IgD-negative memory B cell (primary cell): ENCODE results near the gene TSPOAP1. TPM values are rescaled to one million over a fixed set of nuclear protein-coding genes. Genes with fewer than 3 reads are reported as not detected.

ENCODE experiments used
- H3K27ac Mint-ChIP-seq, 3 donors: one replicate each; pipeline ENCODE4 v1.8.0; 2020 to 2022; ENCODE audit warnings: mild to moderate bottlenecking in 3 of 3, mixed read lengths in 3 of 3, moderate library complexity in 1 of 3
- H3K27me3 Mint-ChIP-seq: one replicate; pipeline ENCODE4 v1.8.0; 2021; ENCODE audit warnings: mixed read lengths
- H3K36me3 Mint-ChIP-seq: one replicate; pipeline ENCODE4 v1.8.0; 2020; ENCODE audit warnings: mild to moderate bottlenecking, mixed read lengths
- H3K4me1 Mint-ChIP-seq, 3 donors: one replicate each; pipeline ENCODE4 v1.8.0; 2020 to 2022; ENCODE audit warnings: mixed read lengths in 3 of 3, mild to moderate bottlenecking in 1 of 3
- H3K4me3 Mint-ChIP-seq, 4 donors: one replicate each; pipeline ENCODE4 v1.8.0; 2020 to 2022; ENCODE audit warnings: mild to moderate bottlenecking in 4 of 4, mixed read lengths in 4 of 4, moderate library complexity in 3 of 4
- H3K9me3 Mint-ChIP-seq, 3 donors: one replicate each; pipeline ENCODE4 v1.8.0; 2020 to 2021; ENCODE audit warnings: mixed read lengths in 3 of 3, mild to moderate bottlenecking in 1 of 3
- polyA plus RNA-seq: library from polyadenylated mRNA; unstranded; fragments of 300-500 nt; fragmentation: Illumina TruSeq; gene quantifications from one replicate; pipeline ENCODE4 v1.2.3, GENCODE V29; 2021

Gene TSPOAP1
- polyA plus RNA-seq, 1 donor from 2014 or later: 1.3 TPM

DNA sequence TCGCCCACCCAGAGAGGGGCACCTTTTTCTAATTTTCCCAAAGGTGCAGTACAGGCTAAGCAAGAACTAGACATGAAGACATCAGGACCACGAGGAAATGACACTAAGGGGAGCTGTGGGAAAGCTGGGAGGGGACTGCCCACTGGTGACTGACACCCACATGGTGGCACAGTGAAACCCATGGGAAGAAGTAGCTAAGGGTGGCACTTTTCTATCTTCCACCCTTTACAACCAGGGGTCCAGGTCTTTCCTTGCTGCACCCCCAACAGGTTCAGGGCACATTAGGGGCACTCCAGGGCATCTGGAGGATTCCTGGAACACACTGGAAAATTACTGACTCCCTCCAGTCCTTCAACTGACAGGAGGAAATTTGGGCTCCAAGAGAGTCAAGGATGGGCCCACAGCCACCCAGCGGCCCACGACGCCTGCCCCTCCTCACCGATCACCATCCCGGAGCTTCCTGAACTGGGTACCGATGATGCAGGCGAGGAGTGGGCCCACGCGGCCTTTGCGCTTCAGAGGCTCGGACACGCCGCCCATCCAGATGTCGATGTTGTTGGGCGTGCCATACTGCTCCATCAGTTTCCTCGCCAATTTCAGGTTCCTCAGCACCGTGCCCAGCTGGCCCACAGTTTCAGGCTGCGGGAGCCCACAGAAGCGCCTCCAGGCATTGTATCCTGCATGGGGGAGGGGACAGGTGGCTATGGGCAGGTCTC, 57.2 kb downstream of the TSPOAP1 start:
- Mint-ChIP-seq H3K36me3 (peaks cover 2% of the 10 kb centered on the region), H3K4me1 (peaks cover 0 to 4% (median 0%) of the 10 kb centered on the region in 3 donors), H3K27me3 (peaks cover 13% of the 10 kb centered on the region)

DNA sequence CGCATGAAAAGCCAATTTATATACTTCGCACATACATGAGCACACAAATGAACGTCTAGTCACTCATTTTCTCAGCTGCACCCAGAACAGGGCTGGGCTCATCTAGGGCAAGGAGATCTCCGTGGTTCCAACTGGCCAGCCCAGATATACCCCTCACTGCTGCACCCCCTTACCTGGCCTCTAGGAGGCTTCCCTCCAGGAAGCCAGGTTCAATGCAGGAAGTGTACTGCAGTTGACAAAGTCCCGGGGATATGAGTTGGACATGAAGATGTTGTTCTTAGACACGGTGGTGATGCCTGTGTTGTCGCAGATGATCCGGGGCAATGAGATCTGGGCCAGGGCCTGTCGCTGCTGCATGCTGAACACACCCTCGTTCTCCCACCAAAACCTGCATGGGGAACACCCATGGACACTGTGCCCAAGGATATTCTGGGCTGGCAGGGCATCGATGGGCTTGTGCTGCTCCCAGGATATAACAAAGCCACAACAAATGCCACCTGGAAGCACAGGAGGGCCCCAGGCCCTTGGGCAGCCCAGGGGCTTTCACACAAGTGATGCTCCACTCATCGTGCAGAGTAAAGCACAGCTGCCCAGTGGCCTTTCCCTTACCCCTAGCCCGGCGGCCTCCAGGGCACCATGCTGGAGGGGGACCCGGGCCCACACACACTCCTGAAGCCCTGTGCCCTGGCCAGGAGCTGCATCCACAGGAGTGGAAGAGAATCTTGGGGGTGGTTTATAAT, 57.9 kb downstream of the TSPOAP1 start:
- Mint-ChIP-seq H3K4me1 (peaks cover 0 to 4% (median 0%) of the 10 kb centered on the region in 3 donors), H3K27me3 (peaks cover 18% of the 10 kb centered on the region), H3K27ac (peak overlapping the region in 1 of 3 donors; percentile 25), H3K9me3 (no peaks in the 10 kb centered on the region), H3K36me3 (peaks cover 2% of the 10 kb centered on the region), H3K4me3 (no peak overlapping the region)

More for the DNA sequence above, 57.2 kb downstream of the TSPOAP1 start:
- Mint-ChIP-seq H3K4me3 (no peak overlapping the region), H3K27ac (no peak overlapping the region), H3K9me3 (no peaks in the 10 kb centered on the region)

DNA sequence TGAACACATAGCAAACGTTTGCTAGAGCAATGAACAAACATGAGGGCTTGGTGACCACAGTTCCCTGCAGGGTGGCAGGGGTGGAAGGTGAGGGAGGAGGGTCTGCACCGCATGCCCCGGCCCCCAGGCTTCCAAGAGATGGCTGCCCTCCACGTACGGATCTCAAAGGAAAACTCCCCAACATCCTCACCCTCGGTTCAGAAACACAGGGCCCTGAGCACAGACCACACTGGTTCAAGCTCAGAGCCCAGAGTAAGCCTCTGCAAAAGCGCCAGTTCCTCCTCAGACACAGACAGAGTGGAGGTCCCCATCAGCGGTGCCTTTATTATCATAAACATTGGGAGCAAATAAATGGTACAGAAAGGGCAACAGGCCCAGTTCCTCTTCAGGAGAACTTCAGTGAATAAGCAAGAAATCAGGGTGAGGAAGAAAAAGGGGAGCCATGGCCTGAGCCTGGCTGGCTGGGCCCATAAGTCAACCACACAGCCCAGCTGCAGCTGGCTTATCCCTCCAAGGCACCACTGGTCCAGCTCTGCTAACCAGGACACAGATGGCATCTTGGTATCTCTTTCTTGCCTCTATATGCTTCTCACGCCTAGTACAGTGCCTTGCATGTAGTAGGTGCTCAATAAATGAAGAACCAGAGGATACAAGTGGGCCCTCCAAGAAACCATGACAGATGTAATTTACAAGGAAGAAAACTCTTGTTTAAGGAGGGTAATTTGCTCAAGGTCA, 58.9 kb downstream of the TSPOAP1 start:
- H3K4me1 Mint-ChIP-seq: peaks cover 0 to 4% (median 0%) of the 10 kb centered on the region in 3 donors
- H3K9me3 Mint-ChIP-seq: no peaks in the 10 kb centered on the region
- peaks cover 24% of the 10 kb centered on the region for H3K27me3 Mint-ChIP-seq
- peak overlapping the region in 2 of 3 donors; percentile 25 to 71 for H3K27ac Mint-ChIP-seq
- H3K4me3 Mint-ChIP-seq: no peak overlapping the region
- peaks cover 2% of the 10 kb centered on the region for H3K36me3 Mint-ChIP-seq

DNA sequence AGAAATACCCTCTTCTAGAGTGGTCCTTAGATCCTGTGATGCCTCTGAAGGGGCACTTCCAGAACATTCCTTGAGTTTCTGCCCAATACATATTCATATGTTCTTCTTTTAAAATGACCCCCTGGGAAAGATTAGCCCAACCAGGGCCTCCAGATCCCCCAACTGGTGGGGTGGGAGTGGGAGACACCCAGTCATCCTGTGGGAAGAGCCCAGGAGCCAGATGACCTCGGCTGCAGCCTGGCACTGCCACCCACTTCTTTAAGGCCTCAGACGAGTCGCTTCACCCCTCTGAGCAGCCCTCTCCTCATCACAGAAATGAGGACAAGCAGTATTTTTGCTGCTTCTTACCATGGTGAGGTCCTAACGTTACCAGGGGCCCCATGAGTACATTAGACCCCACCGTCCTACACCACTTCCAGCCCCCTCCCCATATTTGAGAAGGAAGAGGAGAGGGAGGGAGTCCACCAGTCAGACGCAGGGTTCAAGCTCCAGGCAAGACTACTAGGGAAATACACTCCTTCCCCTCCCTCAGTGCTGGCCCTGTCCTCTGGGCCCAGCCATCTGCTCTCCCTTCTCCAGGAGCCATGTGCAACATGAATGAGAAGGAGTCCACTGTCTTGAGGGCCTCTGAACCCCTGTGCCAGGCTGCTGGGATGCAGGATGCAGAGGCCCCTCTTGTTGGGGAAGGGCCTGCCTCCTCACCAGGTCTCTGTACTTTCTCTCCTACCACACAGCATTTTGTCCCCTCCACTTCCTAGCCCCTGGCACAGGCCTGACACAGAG, 59.6 kb downstream of the TSPOAP1 start:
- Mint-ChIP-seq H3K9me3 (peaks cover 0 to 2% (median 0%) of the 10 kb centered on the region in 3 donors), H3K36me3 (peaks cover 2% of the 10 kb centered on the region), H3K27ac (no peak overlapping the region), H3K4me3 (no peak overlapping the region), H3K27me3 (peaks cover 26% of the 10 kb centered on the region), H3K4me1 (peaks cover 0 to 4% (median 0%) of the 10 kb centered on the region in 3 donors)

DNA sequence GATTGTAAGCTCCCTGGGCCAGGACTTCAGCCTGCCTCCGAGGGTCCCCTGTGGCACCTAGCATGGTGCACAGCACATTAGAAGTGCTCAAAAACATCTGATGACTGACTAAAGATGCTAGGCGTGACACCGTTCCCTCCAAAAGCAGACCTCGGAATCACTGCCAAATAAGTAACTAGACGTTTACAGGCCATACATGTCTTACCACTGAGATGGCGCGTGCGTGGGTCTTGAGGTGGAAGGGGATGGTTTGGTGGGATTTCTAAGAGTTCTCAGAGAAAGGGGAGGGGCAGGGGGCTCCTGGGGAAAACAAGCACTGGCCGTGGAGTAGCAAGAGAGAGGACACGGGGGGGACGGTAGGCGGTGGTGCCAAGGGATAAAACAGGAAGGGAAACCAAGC, 60.3 kb downstream of the TSPOAP1 start:
- Mint-ChIP-seq H3K27ac (no peak overlapping the region), H3K27me3 (peaks cover 25% of the 10 kb centered on the region), H3K36me3 (peaks cover 2% of the 10 kb centered on the region), H3K9me3 (peaks cover 0 to 2% (median 0%) of the 10 kb centered on the region in 3 donors), H3K4me1 (peaks cover 0 to 2% (median 0%) of the 10 kb centered on the region in 3 donors), H3K4me3 (peak overlapping the region in 1 of 4 donors; percentile 73)

DNA sequence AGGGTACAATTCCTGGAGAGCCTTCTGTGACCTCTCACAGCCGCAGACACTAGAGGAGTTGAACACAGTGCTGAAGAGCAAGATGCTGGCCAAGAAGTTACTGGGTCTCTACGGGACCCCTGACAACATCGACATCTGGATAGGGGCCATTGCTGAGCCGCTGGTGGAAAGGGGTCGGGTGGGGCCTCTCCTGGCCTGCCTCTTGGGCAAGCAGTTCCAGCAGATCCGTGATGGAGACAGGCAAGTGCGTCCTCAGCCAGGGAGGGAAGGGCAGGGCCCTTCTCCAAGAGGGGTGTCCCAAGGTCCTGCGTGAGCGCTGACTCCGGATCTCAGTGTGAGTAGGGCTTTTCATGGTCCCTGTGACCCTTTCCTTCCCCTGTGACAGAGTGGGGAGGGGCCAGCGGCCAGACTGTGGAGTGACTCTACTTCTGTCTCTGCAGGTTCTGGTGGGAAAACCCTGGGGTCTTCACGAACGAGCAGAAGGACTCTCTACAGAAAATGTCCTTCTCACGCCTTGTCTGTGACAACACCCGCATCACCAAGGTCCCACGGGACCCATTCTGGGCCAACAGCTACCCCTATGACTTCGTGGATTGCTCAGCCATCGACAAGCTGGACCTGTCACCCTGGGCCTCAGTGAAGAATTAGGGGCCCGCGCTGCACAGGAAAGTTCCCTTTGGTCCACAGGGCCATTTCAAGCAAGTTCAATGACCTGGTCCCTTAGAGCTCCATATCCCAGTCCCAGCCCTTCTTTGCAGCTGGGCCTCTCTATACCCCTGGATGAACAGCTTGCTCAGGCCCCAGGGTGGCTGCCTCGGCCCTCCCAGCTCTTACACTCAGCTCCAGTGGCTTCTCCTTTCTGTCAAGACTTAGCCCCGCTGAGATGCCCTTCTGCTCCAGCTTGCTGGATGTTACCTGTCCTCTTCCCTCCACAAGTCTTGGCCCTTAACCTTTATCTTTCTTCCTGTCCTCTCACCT, 61.0 kb downstream of the TSPOAP1 start:
- H3K27me3 Mint-ChIP-seq: peaks cover 30% of the 10 kb centered on the region
- peaks cover 0 to 2% (median 0%) of the 10 kb centered on the region in 3 donors for H3K9me3 Mint-ChIP-seq
- H3K4me1 Mint-ChIP-seq: peaks cover 0 to 2% (median 0%) of the 10 kb centered on the region in 3 donors
- H3K4me3 Mint-ChIP-seq: peak overlapping the region in 1 of 4 donors; percentile 73
- H3K27ac Mint-ChIP-seq: no peak overlapping the region
- H3K36me3 Mint-ChIP-seq: peaks cover 2% of the 10 kb centered on the region

DNA sequence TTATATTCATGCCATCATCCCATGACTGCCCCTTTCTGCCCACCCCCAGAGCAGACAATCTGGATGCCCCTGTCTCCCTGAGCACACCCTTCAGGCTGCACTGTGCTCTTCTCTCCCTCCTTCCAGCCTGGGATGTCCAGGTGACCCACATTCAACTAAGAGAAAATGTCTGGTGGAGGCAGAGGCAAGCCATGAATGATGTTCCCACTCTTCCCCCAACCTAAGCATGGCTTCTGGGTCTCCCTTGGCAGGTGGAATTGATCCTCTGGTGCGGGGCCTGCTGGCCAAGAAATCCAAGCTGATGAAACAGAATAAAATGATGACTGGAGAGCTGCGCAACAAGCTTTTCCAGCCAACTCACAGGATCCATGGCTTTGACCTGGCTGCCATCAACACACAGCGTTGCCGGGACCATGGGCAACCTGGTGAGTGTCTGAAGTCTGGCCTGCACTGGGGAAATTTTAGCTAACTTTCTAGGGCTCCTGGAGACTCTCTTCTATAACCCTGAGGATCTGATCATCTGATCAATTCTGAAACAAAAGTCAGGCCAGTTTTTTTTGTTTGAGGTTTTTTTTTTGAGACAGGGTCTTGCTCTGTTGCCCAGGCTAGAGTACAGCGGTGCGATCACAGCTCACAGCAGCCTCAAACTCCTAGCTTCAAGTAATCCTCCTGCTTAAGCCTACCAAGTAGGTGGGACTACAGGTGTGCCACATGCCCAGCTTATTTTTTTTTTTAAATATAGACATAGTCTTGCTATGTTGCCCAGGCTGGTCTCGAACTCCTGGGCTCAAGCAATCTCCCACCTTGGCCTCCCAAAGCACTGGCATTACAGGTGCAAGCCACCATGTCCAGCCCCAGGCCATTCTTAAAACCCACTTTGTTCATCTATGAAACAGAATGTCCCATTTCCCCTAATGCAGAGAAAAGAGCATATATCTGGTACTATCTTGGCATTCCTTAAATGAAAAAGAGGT, 62.4 kb downstream of the TSPOAP1 start:
- Mint-ChIP-seq H3K27me3 (peaks cover 39% of the 10 kb centered on the region), H3K4me1 (no peaks in the 10 kb centered on the region), H3K36me3 (no peaks in the 10 kb centered on the region), H3K27ac (no peak overlapping the region), H3K9me3 (peaks cover 0 to 2% (median 0%) of the 10 kb centered on the region in 3 donors), H3K4me3 (no peak overlapping the region)

DNA sequence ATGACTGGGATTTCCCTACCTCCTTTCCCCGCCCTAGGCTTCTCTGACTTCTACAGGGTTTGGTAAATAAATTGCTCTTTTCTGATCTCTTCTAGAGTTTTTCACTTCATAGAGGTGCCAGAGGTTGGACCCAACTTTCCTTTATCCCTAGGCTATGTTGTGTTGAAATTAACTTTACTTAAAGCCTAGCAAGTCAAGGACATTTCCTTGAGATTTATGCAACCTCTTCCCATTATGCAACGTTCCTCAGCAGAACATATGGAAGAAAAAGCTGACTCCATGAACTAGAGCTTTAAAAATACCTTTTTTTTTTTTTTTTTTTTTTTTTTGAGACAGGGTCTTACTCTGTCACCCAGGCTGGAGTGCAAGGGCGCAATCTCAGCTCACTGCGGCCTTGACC, 63.3 kb downstream of the TSPOAP1 start:
- no peak overlapping the region for H3K27ac Mint-ChIP-seq
- H3K36me3 Mint-ChIP-seq: no peaks in the 10 kb centered on the region
- H3K9me3 Mint-ChIP-seq: peaks cover 0 to 2% (median 0%) of the 10 kb centered on the region in 3 donors
- no peaks in the 10 kb centered on the region for H3K4me1 Mint-ChIP-seq
- no peak overlapping the region for H3K4me3 Mint-ChIP-seq
- H3K27me3 Mint-ChIP-seq: peaks cover 44% of the 10 kb centered on the region

DNA sequence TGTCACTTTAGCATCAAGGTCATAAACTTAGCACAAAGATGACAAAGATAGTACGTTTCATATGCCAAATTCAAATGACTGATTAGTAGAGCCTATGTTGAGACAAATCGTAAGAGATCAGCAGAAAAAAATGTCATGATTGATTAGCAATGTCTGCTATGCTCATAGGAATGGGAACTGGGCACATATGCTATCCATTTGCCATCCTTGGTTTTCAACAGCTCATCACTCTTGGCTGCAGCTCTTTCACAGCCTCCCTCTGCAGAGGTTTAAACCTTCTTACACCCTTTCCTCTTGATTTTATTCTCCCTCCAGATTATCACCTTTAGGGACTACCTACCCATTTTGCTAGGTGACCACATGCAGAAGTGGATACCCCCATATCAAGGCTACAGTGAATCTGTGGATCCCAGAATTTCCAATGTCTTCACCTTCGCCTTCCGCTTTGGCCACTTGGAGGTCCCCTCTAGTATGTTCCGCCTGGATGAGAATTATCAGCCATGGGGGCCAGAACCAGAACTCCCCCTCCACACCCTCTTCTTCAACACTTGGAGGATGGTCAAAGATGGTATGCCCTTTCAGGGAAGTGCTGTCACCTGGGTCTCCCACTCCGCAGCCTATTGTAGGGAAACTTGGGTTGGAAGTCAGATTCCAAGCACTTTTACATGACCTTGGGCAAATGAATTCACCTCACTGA, 64.0 kb downstream of the TSPOAP1 start:
- Mint-ChIP-seq H3K27me3 (peaks cover 43% of the 10 kb centered on the region), H3K36me3 (peaks cover 2% of the 10 kb centered on the region), H3K4me1 (no peaks in the 10 kb centered on the region), H3K9me3 (peaks cover 0 to 2% (median 0%) of the 10 kb centered on the region in 3 donors), H3K4me3 (no peak overlapping the region), H3K27ac (no peak overlapping the region)

DNA sequence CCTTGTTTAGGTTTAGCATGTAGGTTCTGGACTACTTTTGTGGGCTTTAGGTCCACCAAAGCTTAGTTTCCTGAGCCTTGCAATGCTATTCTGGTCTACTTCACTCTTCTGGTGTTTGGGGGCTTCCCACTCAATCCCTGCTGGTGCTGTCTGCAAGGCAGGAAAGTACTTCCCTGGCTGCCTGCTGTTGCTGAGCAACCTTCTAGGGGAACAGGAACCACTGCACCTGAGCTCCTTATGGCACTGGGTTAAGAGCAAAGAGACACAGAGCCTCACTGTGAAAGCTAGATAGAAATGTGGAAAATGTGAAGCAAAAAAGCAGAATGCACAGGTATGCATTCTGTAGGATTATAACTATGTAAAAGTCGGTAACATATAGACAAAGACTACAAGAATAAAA, 64.8 kb downstream of the TSPOAP1 start:
- Mint-ChIP-seq H3K4me1 (no peaks in the 10 kb centered on the region), H3K27me3 (peaks cover 42% of the 10 kb centered on the region), H3K27ac (no peak overlapping the region), H3K9me3 (peaks cover 0 to 2% (median 0%) of the 10 kb centered on the region in 3 donors), H3K36me3 (peaks cover 2% of the 10 kb centered on the region), H3K4me3 (no peak overlapping the region)

DNA sequence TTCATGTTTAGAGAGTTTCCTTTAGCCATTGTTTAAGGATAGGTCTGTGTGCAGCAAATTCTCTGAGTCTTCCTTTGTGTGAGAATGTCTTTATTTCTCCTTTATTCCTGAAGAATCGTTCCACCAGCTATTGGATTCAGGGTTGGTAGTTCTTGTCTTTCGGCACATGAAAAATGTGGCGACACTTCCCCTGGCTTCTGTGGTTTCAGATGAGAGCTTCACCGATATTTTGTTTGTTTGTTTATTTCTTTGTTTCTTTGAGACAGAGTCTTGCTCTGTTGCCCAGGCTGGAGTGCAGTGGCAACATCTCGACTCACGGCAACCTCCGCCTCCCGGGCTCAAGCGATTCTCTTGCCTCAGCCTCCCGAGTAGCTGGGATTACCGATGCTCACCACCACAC, 66.4 kb downstream of the TSPOAP1 start:
- H3K4me1 Mint-ChIP-seq: no peaks in the 10 kb centered on the region
- H3K4me3 Mint-ChIP-seq: no peak overlapping the region
- H3K27me3 Mint-ChIP-seq: peaks cover 44% of the 10 kb centered on the region
- peaks cover 0 to 2% (median 0%) of the 10 kb centered on the region in 3 donors for H3K9me3 Mint-ChIP-seq
- no peak overlapping the region for H3K27ac Mint-ChIP-seq
- H3K36me3 Mint-ChIP-seq: peaks cover 2% of the 10 kb centered on the region

DNA sequence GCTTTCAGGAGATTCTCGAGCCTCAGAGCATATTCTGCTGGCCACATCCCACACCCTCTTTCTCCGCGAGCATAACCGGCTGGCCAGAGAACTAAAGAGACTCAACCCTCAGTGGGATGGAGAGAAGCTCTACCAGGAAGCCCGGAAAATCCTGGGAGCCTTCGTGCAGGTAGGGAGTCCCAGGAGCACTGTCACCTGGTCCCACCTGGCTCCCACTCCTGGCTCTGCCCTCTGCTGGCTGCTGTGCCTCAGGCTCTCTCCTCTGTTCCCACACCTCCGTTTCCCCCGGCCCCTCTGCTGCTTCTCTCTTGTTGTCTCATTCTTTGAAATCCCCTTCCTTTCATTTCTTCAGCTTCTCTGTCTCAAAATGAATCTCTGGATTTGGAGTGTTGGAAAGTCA, 73.8 kb downstream of the TSPOAP1 start:
- Mint-ChIP-seq H3K36me3 (peaks cover 2% of the 10 kb centered on the region), H3K27me3 (peaks cover 10% of the 10 kb centered on the region), H3K4me3 (no peak overlapping the region), H3K9me3 (no peaks in the 10 kb centered on the region), H3K4me1 (peaks cover 3 to 4% (median 3%) of the 10 kb centered on the region in 3 donors), H3K27ac (no peak overlapping the region)
